ENCODE data around the gene ABCA4.
"Not testable (repeated sequence)": the region's sequence is repeated elsewhere in the genome, so short reads cannot be mapped to it uniquely, and the experiment has no call there.

ABCA4 gene

DNA sequence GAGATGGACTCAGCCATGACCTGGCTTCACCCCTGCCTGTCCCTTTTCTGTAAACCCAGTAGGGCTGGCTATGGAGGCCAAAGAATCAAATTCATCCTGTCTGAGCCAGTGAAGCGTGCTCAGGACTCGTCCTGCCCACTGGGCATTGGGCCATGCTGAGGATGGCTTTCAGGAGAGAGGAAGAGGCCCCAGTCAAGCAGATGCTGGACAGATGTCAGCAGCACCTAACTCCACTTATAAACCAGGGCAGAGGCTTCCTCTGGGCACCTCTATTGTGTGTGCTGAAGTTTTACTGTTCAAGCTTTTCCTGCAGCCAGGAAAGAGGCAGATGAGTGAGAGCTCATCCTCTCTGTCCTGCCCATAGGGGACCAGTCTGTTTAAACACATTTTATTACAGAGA is 114.3 kb downstream of the ABCA4 start:
- no peak overlapping the region for H3K27ac Mint-ChIP-seq
- DNase-seq (ENCODE audit: low spot score in 2 of 2) (no peak), ATAC-seq (ENCODE audit: low read depth) (no peak)
- peaks cover 9% of the 10 kb centered on the region for H3K27me3 Mint-ChIP-seq
- H3K4me1 Mint-ChIP-seq = no peaks in the 10 kb centered on the region
- no peaks in the 10 kb centered on the region for H3K36me3 Mint-ChIP-seq
- H3K4me3 Mint-ChIP-seq = no peak overlapping the region
- no peaks in the 10 kb centered on the region for H3K9me3 Mint-ChIP-seq

- ATAC-seq (ENCODE audit: low read depth) = no peak
- peaks cover 9% of the 10 kb centered on the region for H3K27me3 Mint-ChIP-seq
- no peaks in the 10 kb centered on the region for H3K9me3 Mint-ChIP-seq
- H3K36me3 Mint-ChIP-seq = no peaks in the 10 kb centered on the region
- no peaks in the 10 kb centered on the region for H3K4me1 Mint-ChIP-seq
- no peak for DNase-seq (ENCODE audit: low spot score in 2 of 2)
- no peak overlapping the region for H3K27ac Mint-ChIP-seq
- no peak overlapping the region for H3K4me3 Mint-ChIP-seq
These were observed 116.0 kb downstream of the ABCA4 start for GRCh38 chr1:94004924-94005323.

GRCh38 chr1:94002046-94002787 is 118.7 kb downstream of the ABCA4 start:
- Mint-ChIP-seq H3K27me3 (peaks cover 8% of the 10 kb centered on the region), H3K27ac (no peak overlapping the region), H3K36me3 (no peaks in the 10 kb centered on the region), H3K4me3 (no peak overlapping the region), H3K4me1 (no peaks in the 10 kb centered on the region), H3K9me3 (no peaks in the 10 kb centered on the region)
- ATAC-seq (ENCODE audit: low read depth) (no peak), DNase-seq (ENCODE audit: low spot score in 2 of 2) (no peak)

GRCh38 chr1:94001397-94002045 is 119.4 kb downstream of the ABCA4 start:
- Mint-ChIP-seq H3K27me3 (peaks cover 9% of the 10 kb centered on the region), H3K4me3 (no peak overlapping the region), H3K36me3 (no peaks in the 10 kb centered on the region), H3K4me1 (no peaks in the 10 kb centered on the region), H3K9me3 (no peaks in the 10 kb centered on the region), H3K27ac (no peak overlapping the region)
- ATAC-seq (ENCODE audit: low read depth) (no peak), DNase-seq (ENCODE audit: low spot score in 2 of 2) (no peak)

- Mint-ChIP-seq H3K36me3 (no peaks in the 10 kb centered on the region), H3K27ac (no peak overlapping the region), H3K4me1 (no peaks in the 10 kb centered on the region), H3K4me3 (no peak overlapping the region), H3K27me3 (peaks cover 12% of the 10 kb centered on the region), H3K9me3 (no peaks in the 10 kb centered on the region)
- DNase-seq (ENCODE audit: low spot score in 2 of 2) = no peak
- ATAC-seq (ENCODE audit: low read depth) = no peak
These were observed 120.3 kb downstream of the ABCA4 start for GRCh38 chr1:94000510-94001282.

- Mint-ChIP-seq H3K4me3 (no peak overlapping the region), H3K36me3 (no peaks in the 10 kb centered on the region), H3K27me3 (peaks cover 13% of the 10 kb centered on the region), H3K9me3 (no peaks in the 10 kb centered on the region), H3K4me1 (no peaks in the 10 kb centered on the region), H3K27ac (no peak overlapping the region)
- ATAC-seq (ENCODE audit: low read depth) = no peak
- no peak for DNase-seq (ENCODE audit: low spot score in 2 of 2)
These were observed 121.0 kb downstream of the ABCA4 start for GRCh38 chr1:93999840-94000415.

DNA sequence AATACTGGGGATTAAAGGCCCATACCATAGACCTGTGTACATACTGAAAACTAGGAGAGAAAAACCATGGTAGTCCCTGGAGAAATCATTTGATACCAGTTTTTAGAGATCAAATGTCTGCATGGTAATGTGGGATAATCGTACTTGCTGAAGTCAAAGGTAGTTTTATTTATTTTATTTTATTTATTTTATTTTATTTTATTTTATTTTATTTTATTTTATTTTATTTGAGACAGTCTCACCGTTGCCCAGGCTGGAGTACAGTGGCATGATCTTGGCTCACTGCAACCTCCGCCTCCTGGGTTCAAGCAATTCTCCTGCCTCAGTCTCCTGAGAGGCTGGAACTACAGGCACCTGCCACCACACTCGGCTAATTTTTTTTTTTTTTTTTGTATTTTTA is 122.4 kb downstream of the ABCA4 start:
- H3K9me3 Mint-ChIP-seq; H3K27ac Mint-ChIP-seq; DNase-seq (ENCODE audit: low spot score in 2 of 2); H3K27me3 Mint-ChIP-seq; ATAC-seq (ENCODE audit: low read depth); H3K4me1 Mint-ChIP-seq; H3K36me3 Mint-ChIP-seq; H3K4me3 Mint-ChIP-seq: not testable (repeated sequence)

- peaks cover 3% of the 10 kb centered on the region for H3K4me1 Mint-ChIP-seq
- DNase-seq (ENCODE audit: low spot score in 2 of 2) = no peak
- H3K27ac Mint-ChIP-seq = no peak overlapping the region
- no peak overlapping the region for H3K4me3 Mint-ChIP-seq
- no peak for ATAC-seq (ENCODE audit: low read depth)
- no peaks in the 10 kb centered on the region for H3K36me3 Mint-ChIP-seq
- H3K9me3 Mint-ChIP-seq = no peaks in the 10 kb centered on the region
- peaks cover 7% of the 10 kb centered on the region for H3K27me3 Mint-ChIP-seq
These were observed 123.2 kb downstream of the ABCA4 start for GRCh38 chr1:93997756-93998155.

- no peak overlapping the region for H3K27ac Mint-ChIP-seq
- H3K36me3 Mint-ChIP-seq = no peaks in the 10 kb centered on the region
- no peak overlapping the region for H3K4me3 Mint-ChIP-seq
- ATAC-seq (ENCODE audit: low read depth) (no peak), DNase-seq (ENCODE audit: low spot score in 2 of 2) (no peak)
- H3K27me3 Mint-ChIP-seq = peaks cover 10% of the 10 kb centered on the region
- H3K9me3 Mint-ChIP-seq = no peaks in the 10 kb centered on the region
- H3K4me1 Mint-ChIP-seq = peaks cover 8% of the 10 kb centered on the region
These were observed 125.0 kb downstream of the ABCA4 start for GRCh38 chr1:93995837-93996536.

- Mint-ChIP-seq H3K36me3 (no peaks in the 10 kb centered on the region), H3K27ac (no peak overlapping the region), H3K4me1 (peaks cover 8% of the 10 kb centered on the region), H3K4me3 (no peak overlapping the region), H3K9me3 (no peaks in the 10 kb centered on the region), H3K27me3 (peaks cover 15% of the 10 kb centered on the region)
- DNase-seq (ENCODE audit: low spot score in 2 of 2) = no peak
- ATAC-seq (ENCODE audit: low read depth) = no peak
These were observed 127.2 kb downstream of the ABCA4 start for GRCh38 chr1:93993731-93994130.

GRCh38 chr1:93992954-93993353 is 128.0 kb downstream of the ABCA4 start:
- Mint-ChIP-seq H3K36me3 (no peaks in the 10 kb centered on the region), H3K9me3 (no peaks in the 10 kb centered on the region), H3K4me1 (peaks cover 8% of the 10 kb centered on the region), H3K27me3 (peaks cover 15% of the 10 kb centered on the region), H3K4me3 (peak overlapping the region; percentile 70), H3K27ac (no peak overlapping the region)
- DNase-seq (ENCODE audit: low spot score in 2 of 2) (no peak), ATAC-seq (ENCODE audit: low read depth) (no peak)

DNA sequence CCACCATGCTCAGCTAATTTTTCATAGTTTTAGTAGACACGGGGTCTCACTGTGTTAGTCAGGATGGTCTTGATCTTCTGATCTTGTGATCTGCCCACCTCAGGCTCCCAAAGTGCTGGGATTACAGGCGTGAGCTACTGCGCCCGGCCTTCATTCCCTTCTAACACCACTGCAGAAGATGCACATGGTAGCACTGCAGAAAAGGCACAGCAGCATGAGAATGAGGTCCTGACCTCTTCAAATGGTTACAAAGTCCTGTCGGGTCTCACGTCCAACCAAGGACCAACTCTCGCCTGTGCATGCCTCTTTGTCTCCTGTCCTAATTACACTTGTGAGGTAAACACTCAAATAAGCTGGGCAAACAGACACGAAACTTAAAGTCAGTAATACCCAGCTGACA is 128.8 kb downstream of the ABCA4 start:
- Mint-ChIP-seq H3K4me1 (peaks cover 8% of the 10 kb centered on the region), H3K27me3 (peaks cover 15% of the 10 kb centered on the region), H3K27ac (no peak overlapping the region), H3K9me3 (no peaks in the 10 kb centered on the region), H3K36me3 (no peaks in the 10 kb centered on the region), H3K4me3 (no peak overlapping the region)
- DNase-seq (ENCODE audit: low spot score in 2 of 2) = no peak
- no peak for ATAC-seq (ENCODE audit: low read depth)

- Mint-ChIP-seq H3K9me3 (no peaks in the 10 kb centered on the region), H3K4me1 (peaks cover 8% of the 10 kb centered on the region), H3K27ac (no peak overlapping the region), H3K4me3 (no peak overlapping the region), H3K27me3 (peaks cover 14% of the 10 kb centered on the region), H3K36me3 (no peaks in the 10 kb centered on the region)
- DNase-seq (ENCODE audit: low spot score in 2 of 2) (no peak), ATAC-seq (ENCODE audit: low read depth) (no peak)
These were observed 129.7 kb downstream of the ABCA4 start for GRCh38 chr1:93991271-93991670.

DNA sequence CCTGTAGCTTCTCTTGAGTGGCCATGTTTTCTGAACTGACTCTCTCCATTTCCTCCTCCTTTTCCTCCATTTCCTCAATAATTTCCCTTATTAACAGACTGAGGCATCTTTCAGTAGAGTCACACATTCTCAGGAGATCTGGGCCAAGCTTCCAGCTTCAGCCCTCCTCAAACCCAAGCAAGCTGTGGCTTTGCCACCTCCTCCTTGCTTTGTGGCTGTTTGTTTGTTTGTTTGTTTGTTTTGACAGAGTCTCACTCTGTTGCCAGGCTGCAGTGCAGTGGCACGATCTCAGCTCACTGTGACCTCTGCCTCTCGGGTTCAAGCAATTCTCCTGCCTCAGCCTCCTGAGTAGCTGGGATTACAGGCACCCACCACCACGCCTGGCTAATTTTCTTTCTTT is 130.5 kb downstream of the ABCA4 start:
- not testable (repeated sequence) for H3K4me1 Mint-ChIP-seq; H3K27ac Mint-ChIP-seq; H3K4me3 Mint-ChIP-seq; H3K9me3 Mint-ChIP-seq; ATAC-seq (ENCODE audit: low read depth); DNase-seq (ENCODE audit: low spot score in 2 of 2); H3K36me3 Mint-ChIP-seq
- peaks cover 11% of the 10 kb centered on the region for H3K27me3 Mint-ChIP-seq

All from memory B cell (primary cell).